Endothelial cell of umbilical vein (primary cell): ENCODE data around the gene GFER. TPM values are rescaled to one million over a fixed set of nuclear protein-coding genes. Genes with fewer than 3 reads are reported as not detected.

ENCODE experiments used
- BruUV-seq: library from RNA; stranded (reverse); fragments of 400-500 nt; replicated peaks from 2 replicates; lab custom pipeline; 2021; lab: Mats Ljungman, UMichigan
- CTCF ChIA-PET: fragments of 300-600, 350-600 bp; sonication (Branson Sonifier 250); formaldehyde crosslinking; loops from one replicate; lab custom pipeline; 2021; ENCODE audit warnings: antibody characterized with exemption, inconsistent platforms; lab: Charles Lee
- POLR2A ChIA-PET: fragments of 300-600, 350-600 bp; sonication (Branson Sonifier 250); formaldehyde crosslinking; loops from one replicate; lab custom pipeline; 2021; ENCODE audit warnings: antibody characterized with exemption, inconsistent platforms; lab: Charles Lee
- DNase-seq: peaks from one replicate; pipeline ENCODE4 v3.0.0-alpha.2; 2011; ENCODE audit warnings: low read depth, low spot score
- FAIRE-seq: peaks from 2 replicates; lab custom pipeline; 2011; peaks lifted over from hg19 to GRCh38; lab: Jason Lieb, UNC
- H2AFZ ChIP-seq: 2 replicates; pipeline ENCODE4 v1.6.0; 2012; ENCODE audit warnings: low read depth, low read length, control low read depth, inconsistent platforms
- H3K27ac ChIP-seq: 2 replicates; pipeline ENCODE4 v1.5.1; 2011; ENCODE audit warnings: low read depth, mild to moderate bottlenecking, control low read depth, low read length, moderate library complexity; ENCODE audit not compliant: insufficient read depth
- H3K27me3 ChIP-seq, 2 experiments: 2 replicates each; pipeline versions ENCODE4 v1.6.0 to v1.6.1; 2011; ENCODE audit warnings: low read length in 2 of 2, mixed read lengths in 1 of 2; ENCODE audit not compliant: control insufficient read depth in 2 of 2, insufficient read depth in 2 of 2
- H3K36me3 ChIP-seq, 2 experiments: 2 replicates in 1 of 2; 3 replicates in 1 of 2; pipeline ENCODE4 v1.5.1; 2011; ENCODE audit warnings: low read length in 2 of 2, mild to moderate bottlenecking in 1 of 2, moderate library complexity in 1 of 2; ENCODE audit not compliant: control insufficient read depth in 2 of 2, insufficient read depth in 2 of 2; ENCODE audit errors: extremely low read depth in 1 of 2
- H3K4me1 ChIP-seq: 3 replicates; pipeline ENCODE4 v1.5.1; 2011; ENCODE audit warnings: mild to moderate bottlenecking, low read length; ENCODE audit not compliant: control insufficient read depth, insufficient read depth; ENCODE audit errors: extremely low read depth
- H3K4me2 ChIP-seq: 2 replicates; pipeline ENCODE4 v1.6.1; 2011; ENCODE audit warnings: low read length, control low read depth, mixed read lengths; ENCODE audit not compliant: insufficient read depth
- H3K4me3 ChIP-seq, 3 experiments: fragments of 200-600 bp in 1 of 3; sonication (generic), shearing (Covaris generic) in 1 of 3; replicated peaks in 1 of 3; 2 replicates each; pipeline ENCODE4 v1.5.1; 2011 to 2016; ENCODE audit warnings: control low read depth in 3 of 3, low read length in 3 of 3, mild to moderate bottlenecking in 2 of 3, inconsistent platforms in 1 of 3, low read depth in 1 of 3, moderate library complexity in 1 of 3; ENCODE audit not compliant: insufficient read depth in 1 of 3
- H3K79me2 ChIP-seq: 2 replicates; pipeline ENCODE4 v1.6.0; 2012; ENCODE audit warnings: low read length, inconsistent platforms; ENCODE audit not compliant: control insufficient read depth, insufficient read depth
- H3K9ac ChIP-seq: replicated peaks from 2 replicates; pipeline ENCODE3; 2011; ENCODE audit warnings: low read length, control low read depth; ENCODE audit not compliant: insufficient read depth; ENCODE audit errors: extremely low read depth
- H3K9me1 ChIP-seq: replicated peaks from 3 replicates; pipeline ENCODE4 v1.6.0; 2011; ENCODE audit warnings: mild to moderate bottlenecking, low read length; ENCODE audit not compliant: control insufficient read depth, insufficient read depth; ENCODE audit errors: extremely low read depth
- H3K9me3 ChIP-seq: replicated peaks from 2 replicates; pipeline ENCODE4 v1.5.1; 2012; ENCODE audit warnings: low read length, inconsistent platforms; ENCODE audit not compliant: control insufficient read depth, insufficient read depth
- H4K20me1 ChIP-seq: replicated peaks from 2 replicates; pipeline ENCODE3; 2011; ENCODE audit warnings: mild to moderate bottlenecking, low read length; ENCODE audit not compliant: control insufficient read depth, insufficient read depth; ENCODE audit errors: extremely low read depth
- CTCF ChIP-seq, 2 donors: IDR thresholded peaks; 1 replicate in 1 of 2; 2 replicates in 1 of 2; pipeline ENCODE4 v1.5.1; 2011; ENCODE audit warnings: low read length in 2 of 2, mild to moderate bottlenecking in 2 of 2, moderate library complexity in 2 of 2, control low read depth in 1 of 2, inconsistent platforms in 1 of 2, low read depth in 1 of 2; ENCODE audit not compliant: insufficient read depth in 1 of 2; ENCODE audit errors: extremely low read depth in 1 of 2
- EZH2 ChIP-seq: IDR thresholded peaks from 2 replicates; pipeline ENCODE4 v1.6.1; 2012; ENCODE audit warnings: borderline replicate concordance, low read depth, mild to moderate bottlenecking, moderate library complexity, low read length, inconsistent platforms; ENCODE audit not compliant: severe bottlenecking
- FOS ChIP-seq: IDR thresholded peaks from 2 replicates; pipeline ENCODE4 v1.6.1; 2011; ENCODE audit warnings: mild to moderate bottlenecking, low read length, moderate library complexity, borderline replicate concordance; ENCODE audit not compliant: insufficient read depth
- GATA2 ChIP-seq: IDR thresholded peaks from 2 replicates; pipeline ENCODE4 v1.7.0; 2011; ENCODE audit warnings: low read depth, mild to moderate bottlenecking, moderate library complexity, mixed read lengths, low read length; ENCODE audit not compliant: insufficient read length, insufficient read depth
- JUN ChIP-seq: IDR thresholded peaks from 2 replicates; pipeline ENCODE4 v1.6.1; 2011; ENCODE audit warnings: borderline replicate concordance, low read depth; ENCODE audit not compliant: insufficient read length, insufficient read depth
- MYC ChIP-seq: IDR thresholded peaks from one replicate; pipeline ENCODE4 v1.6.1; 2011; ENCODE audit warnings: mild to moderate bottlenecking, low read depth, low read length
- POLR2A ChIP-seq: IDR thresholded peaks from 2 replicates; pipeline ENCODE4 v1.6.1; 2012; ENCODE audit warnings: low read depth, mild to moderate bottlenecking, control low read depth, low read length
- POLR2AphosphoS5 ChIP-seq: IDR thresholded peaks from 2 replicates; pipeline ENCODE4 v1.6.1; 2012; ENCODE audit warnings: low read depth, mild to moderate bottlenecking, control low read depth, low read length, moderate library complexity; ENCODE audit not compliant: insufficient read depth
- dilution Hi-C: fragments of 300-500 bp; cut with MboI; formaldehyde crosslinking; loops from one replicate; pipeline ENCODE4 v1.15.0; 2019; ENCODE audit warnings: low sequenced_read_pairs; ENCODE audit not compliant: extremely low pct_ligation_motif_present
- intact Hi-C: fragments of 100-400 bp; cut with micrococcal nuclease; formaldehyde crosslinking; loops from one replicate; pipeline ENCODE4 v1.10.0; 2022
- polyA plus RNA-seq, 4 experiments: library from polyadenylated mRNA; depleted of rRNA in 3 of 4; stranded (reverse) in 3 of 4; unstranded in 1 of 4; fragments of >200 nt; gene quantifications; 2 replicates each; pipeline versions ENCODE4 v1.2.1 to v1.2.3, GENCODE V29; 2011 to 2012; ENCODE audit warnings: missing spikeins in 1 of 4
- total RNA-seq: library from RNA; stranded (reverse); gene quantifications from 2 replicates; pipeline ENCODE4 v1.2.3, GENCODE V29; 2021
- TF ChIP-seq, protein P1 (sequence below): IDR thresholded peaks from 2 replicates; pipeline ENCODE4 v1.6.1; 2011; ENCODE audit not compliant: insufficient read depth, insufficient read length

GFER gene
- total and polyA plus RNA-seq, 2 donors (not counting 3 experiments of a cell fraction or from before 2014, with no cell fraction given): 13.7 to 29.9 TPM

DNA sequence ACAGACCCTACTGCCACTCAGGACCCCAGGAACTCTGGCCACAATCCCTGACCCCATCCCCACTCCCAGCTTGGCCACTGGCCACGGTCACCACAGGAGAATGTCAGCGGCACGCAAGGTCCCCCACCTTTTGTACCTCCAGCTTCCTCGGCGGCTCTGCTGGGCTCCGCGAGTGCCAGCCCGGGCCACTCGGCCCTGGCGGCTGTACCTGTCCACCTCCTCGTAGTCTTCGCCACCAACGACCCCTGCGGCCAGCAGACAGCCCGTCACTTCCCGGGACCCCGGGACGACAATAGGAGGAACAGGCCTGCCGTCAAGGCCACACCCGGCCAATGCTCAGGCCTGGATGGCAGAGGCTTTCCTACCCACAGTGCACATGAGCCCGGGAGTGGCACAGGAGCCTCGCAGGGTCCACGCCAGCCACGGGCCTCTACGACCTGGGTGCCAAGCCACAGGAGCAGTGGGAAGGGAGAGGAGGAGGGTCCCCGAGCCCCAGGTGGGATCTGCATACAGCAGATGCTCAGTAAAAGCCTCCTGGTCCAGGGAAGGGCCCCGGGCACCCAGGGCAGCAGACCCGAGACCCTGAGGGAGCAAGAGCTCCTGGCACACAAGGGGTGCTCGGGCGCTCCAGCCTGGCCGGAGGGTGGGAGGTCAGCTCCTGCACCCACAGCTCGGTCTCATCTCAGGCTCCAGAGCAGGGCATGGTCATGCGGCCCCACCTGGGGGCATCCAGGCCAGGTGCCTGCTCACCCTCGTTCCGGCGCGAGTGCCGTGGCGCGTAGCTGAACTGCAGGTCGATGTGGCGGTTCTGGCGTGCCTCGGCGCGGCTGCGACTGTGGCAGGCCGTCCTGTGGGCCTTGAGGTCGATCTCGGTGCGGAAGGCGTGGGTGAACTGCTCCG lies 17.7 kb downstream of the GFER start:
- Histone ChIP-seq H3K9me3 (no peaks in the 10 kb centered on the region), H3K27ac (no peak overlapping the region), H3K9ac (no peak overlapping the region), H3K4me3 (no peak overlapping the region), H3K9me1 (no peaks in the 10 kb centered on the region), H3K4me2 (no peak overlapping the region), H3K27me3 (no peaks in the 10 kb centered on the region), H4K20me1 (no peaks in the 10 kb centered on the region), H3K36me3 (peaks cover 0 to 50% of the 10 kb centered on the region in 2 experiments), H3K79me2 (peaks cover 41% of the 10 kb centered on the region), H3K4me1 (peaks cover 22% of the 10 kb centered on the region), H2AFZ (no peak overlapping the region)
- dilution Hi-C loops: no loop called here
- intact Hi-C loops: no loop called here
- TF ChIP-seq POLR2AphosphoS5: no peak
- TF ChIP-seq GATA2: no peak
- TF ChIP-seq, protein P1, sequence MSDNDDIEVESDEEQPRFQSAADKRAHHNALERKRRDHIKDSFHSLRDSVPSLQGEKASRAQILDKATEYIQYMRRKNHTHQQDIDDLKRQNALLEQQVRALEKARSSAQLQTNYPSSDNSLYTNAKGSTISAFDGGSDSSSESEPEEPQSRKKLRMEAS: no peak
- no peak for TF ChIP-seq JUN
- no peak for TF ChIP-seq EZH2
- TF ChIP-seq CTCF (IDR thresholded peaks at IDR 0.05; ENCODE audit: extremely low read depth in 1 of 2, insufficient read depth in 1 of 2, low read depth in 1 of 2, low read length in 2 of 2): no peak
- TF ChIP-seq FOS: no peak
- no peak for TF ChIP-seq POLR2A
- TF ChIP-seq MYC: no peak
- ChIA-PET POLR2A (no interaction called here), CTCF (interaction anchor here (0.6 to 3.1 kb wide), 3 partner anchors 9 to 139 kb away, joined by 5 to 23 read pairs (median 12); no protein-coding TSS in a partner anchor)
- DNase-seq (no peak), FAIRE-seq (no peak)
- no TSS peak for BruUV-seq
